IPS-NIHi7 (cell line): ENCODE measurements around the gene CCDC97.
"Not testable (repeated sequence)": the region's sequence is repeated elsewhere in the genome, so short reads cannot be mapped to it uniquely, and the experiment has no call there.

Source experiments
- DNase-seq: peaks from one replicate; pipeline ENCODE4 v3.0.0; 2012; ENCODE audit warnings: mixed read lengths; ENCODE audit errors: extremely low spot score

Gene CCDC97

DNA sequence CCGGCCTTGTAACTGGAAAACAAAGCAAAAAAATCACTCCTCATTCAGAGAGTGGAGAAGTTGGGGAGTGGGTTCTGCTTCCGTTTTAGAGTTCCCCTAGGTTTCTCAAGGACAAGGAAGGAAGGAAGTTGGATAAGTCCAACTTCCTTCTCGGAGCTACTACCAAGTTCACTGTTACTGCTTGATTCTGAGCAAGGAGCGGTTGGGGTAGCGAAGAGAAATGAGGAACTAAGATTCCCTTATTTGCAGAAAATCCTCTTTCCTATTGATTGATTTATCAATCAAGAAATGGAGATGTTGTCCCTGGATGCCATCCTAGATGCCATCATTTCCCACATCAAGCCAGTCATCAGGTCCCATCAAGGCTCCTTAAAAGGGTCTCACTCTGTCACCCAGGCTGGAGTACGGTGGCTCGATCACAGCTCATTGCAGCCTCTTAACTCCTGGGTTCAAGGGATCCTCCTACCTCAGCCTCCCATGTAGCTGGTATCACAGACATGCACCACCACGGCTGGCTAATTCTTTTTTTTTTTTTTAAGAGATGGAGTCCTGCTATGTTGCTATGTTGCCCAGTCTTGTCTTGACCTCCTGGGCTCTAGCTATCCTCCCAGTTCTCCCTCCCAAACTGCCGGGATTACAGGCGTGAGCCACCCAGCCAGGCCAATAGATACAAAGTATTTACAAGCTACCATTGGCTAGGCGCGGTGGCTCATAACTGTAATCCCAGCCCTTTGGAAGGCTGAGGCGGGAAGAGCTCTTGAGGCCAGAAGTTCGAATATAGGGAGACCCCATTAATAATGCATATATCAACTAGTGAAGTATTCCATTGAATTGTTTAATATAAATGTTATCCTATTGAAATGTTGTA is 54.8 kb downstream of the CCDC97 start:
- DNase-seq: no peak

DNA sequence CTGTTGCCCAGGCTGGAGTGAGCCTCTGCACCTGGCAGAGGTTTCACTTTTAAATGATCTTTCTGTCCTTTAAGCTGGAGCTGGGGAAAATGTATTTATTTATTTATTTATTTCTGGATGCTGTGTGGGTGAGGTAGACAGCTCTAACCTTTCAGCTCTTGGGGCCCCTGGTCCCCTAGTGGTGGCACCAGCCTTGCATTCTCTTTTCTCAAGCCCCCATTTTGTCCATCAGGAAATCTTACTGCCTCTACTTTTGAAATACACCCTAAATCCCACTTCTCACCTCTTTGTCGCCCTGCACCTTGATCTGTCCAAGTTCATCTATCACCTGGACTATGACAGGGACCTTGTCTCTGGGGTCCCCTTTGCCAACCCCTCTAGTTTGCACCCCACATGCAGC is 56.1 kb downstream of the CCDC97 start:
- no peak for DNase-seq

DNA sequence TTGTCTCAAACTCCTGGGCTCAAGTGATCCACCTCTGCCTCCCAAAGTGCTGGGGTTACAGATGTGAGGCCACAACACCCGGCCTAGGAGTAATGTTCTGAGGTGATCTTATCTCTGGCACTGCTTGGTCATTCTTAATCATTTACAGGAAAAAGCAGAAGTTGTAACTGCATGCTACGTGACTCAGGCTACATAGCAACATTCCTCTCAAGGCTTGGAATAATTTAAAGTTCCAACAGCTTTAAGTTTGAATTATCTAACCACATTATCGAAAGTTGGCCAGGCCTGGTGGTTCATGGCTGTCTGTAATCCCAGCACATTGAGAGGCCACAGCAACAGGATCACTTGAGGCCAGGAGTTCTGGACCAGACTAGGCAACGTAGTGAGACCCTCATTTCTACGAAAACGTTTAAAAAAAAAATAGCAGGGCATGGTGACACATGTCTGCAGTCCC is 57.9 kb downstream of the CCDC97 start:
- no peak for DNase-seq

DNA sequence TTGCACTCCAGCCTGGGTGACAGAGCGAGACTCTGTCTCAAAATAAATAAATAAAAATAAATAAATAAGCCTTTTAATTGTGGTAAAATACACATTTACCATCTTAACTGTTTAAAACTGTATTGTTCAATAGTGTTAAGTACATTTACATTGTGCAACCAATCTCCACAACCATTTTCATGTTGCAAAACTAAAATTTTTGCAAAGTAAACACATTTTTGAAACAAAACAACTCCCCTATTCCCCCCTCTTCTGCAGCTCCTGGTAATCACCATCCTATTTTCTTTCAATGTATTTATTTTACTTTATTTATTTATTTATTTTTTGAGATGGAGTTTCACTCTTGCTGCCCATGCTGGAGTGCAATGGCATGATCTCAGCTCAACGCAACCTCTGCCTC is 59.8 kb downstream of the CCDC97 start:
- DNase-seq: no peak

DNA sequence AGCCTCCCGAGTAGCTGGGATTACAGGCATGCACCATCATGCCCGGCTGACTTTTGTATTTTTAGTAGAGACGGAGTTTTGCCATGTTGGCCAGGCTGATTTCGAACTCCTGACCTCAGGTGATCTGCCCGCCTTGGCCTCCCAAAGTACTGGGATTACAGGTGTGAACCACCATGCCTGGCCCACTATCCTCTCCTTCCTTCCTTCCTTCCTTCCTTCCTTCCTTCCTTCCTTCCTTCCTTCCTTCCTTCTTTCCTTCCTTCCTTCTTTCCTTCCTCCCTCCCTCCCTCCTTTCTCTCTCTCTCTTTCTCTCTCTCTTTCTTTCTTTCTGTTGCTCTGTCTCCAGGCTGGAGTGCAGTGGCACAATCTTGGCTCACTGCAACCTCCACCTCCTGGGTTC is 61.1 kb downstream of the CCDC97 start:
- DNase-seq: not testable (repeated sequence)

DNA sequence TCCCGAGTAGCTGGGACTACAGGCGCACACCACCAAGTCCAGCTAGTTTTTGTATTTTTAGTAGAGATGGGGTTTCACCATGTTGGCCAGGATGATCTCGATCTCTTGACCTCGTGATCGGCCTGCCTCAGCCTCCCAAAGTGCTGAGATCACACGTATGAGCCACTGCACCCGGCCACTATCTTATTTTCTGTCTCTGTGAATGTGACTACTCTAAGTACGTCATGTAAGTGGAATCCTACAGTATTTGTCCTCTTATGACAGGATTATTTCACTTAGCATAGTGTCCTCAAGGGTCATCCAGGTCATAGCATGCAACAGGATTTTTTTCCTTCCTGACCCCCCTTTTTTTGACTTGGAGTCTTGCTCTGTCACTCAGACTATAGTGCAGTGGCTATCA is 61.6 kb downstream of the CCDC97 start:
- DNase-seq: no peak

DNA sequence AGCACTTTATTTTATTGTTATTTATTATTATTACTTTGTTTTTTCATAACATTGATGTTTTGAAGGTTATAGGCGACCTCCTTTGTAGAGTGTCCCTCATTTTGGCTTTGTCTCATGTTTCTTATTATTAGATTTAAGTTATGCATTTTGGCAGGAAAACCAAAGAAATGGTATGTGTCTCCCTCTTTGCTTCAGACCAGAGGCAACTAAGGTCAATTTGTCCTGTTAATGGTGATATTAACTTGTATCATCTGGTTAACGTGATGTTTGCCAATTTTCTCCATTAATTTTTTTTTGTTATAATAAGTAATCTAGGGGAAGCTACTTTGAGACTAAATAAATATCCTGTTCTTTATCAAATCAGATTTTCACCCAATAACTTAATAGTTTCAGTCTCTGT is 62.5 kb downstream of the CCDC97 start:
- no peak for DNase-seq

DNA sequence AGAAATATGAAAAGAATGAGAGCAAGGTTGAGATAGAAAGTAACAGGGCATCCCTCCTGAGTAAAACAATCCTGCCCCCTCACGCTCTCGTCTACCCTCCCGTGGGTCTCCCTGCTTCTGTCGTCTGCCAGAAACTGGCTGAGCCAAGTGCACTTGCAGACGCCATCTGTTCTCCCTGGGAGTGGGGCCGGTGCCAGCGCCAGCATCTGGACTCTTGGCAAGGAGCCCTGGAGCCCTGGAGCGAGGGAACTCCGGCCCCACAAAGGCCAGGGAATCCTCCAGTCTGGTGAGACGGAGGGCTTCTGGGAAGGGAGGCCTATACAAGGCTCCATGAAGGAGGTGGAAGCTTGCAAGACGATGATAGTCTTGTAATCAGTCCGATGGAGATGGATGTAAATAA is 64.0 kb downstream of the CCDC97 start:
- no peak for DNase-seq
